Osteoblast (primary cell): ENCODE data around the gene KLF6. TPM values are rescaled to one million over a fixed set of nuclear protein-coding genes. Genes with fewer than 3 reads are reported as not detected.

ENCODE experiments used
- DNase-seq: peaks from one replicate; pipeline ENCODE4 v3.0.0; 2011; ENCODE audit warnings: low spot score, mixed read lengths; ENCODE audit not compliant: insufficient read length; ENCODE audit errors: missing footprints
- H2AFZ ChIP-seq: 2 replicates; pipeline ENCODE4 v1.6.0; 2011; ENCODE audit warnings: mild to moderate bottlenecking, low read length
- H3K27ac ChIP-seq: 2 replicates; pipeline ENCODE4 v1.5.1; 2011; ENCODE audit warnings: mild to moderate bottlenecking, low read depth, low read length, moderate library complexity
- H3K27me3 ChIP-seq: 2 replicates; pipeline ENCODE4 v1.6.0; 2012; ENCODE audit warnings: mild to moderate bottlenecking, control low read depth, inconsistent platforms, low read length, moderate library complexity; ENCODE audit not compliant: insufficient read depth
- H3K36me3 ChIP-seq: 2 replicates; pipeline ENCODE4 v1.5.1; 2011; ENCODE audit warnings: mild to moderate bottlenecking, low read length, control low read depth, moderate library complexity; ENCODE audit not compliant: insufficient read depth
- H3K4me1 ChIP-seq: 2 replicates; pipeline ENCODE4 v1.5.1; 2011; ENCODE audit warnings: mild to moderate bottlenecking, low read length, control low read depth, moderate library complexity; ENCODE audit not compliant: insufficient read depth
- H3K4me2 ChIP-seq: 2 replicates; pipeline ENCODE4 v1.6.0; 2011; ENCODE audit warnings: mild to moderate bottlenecking, low read length; ENCODE audit not compliant: insufficient read depth
- H3K4me3 ChIP-seq: fragments of 200-600 bp; sonication (generic); 3 replicates; pipeline ENCODE4 v1.5.1; 2012; ENCODE audit warnings: mild to moderate bottlenecking, low read length, inconsistent platforms; ENCODE audit not compliant: insufficient read depth
- H3K79me2 ChIP-seq: 2 replicates; pipeline ENCODE4 v1.6.0; 2012; ENCODE audit warnings: mild to moderate bottlenecking, low read length, control low read depth, inconsistent platforms; ENCODE audit not compliant: insufficient read depth
- H3K9me3 ChIP-seq: 2 replicates; pipeline ENCODE4 v1.5.1; 2011; ENCODE audit warnings: low read depth, low read length, control low read depth
- H4K20me1 ChIP-seq: 2 replicates; pipeline ENCODE4 v1.6.0; 2012; ENCODE audit warnings: mild to moderate bottlenecking, low read length, control low read depth; ENCODE audit not compliant: insufficient read depth
- total RNA-seq: library from RNA; depleted of rRNA; stranded (reverse); fragments of >200 nt; gene quantifications from 2 replicates; pipeline ENCODE4 v1.2.3, GENCODE V29; 2012
- TF ChIP-seq, protein P1 (sequence below): IDR thresholded peaks from 2 replicates; pipeline ENCODE4 v1.5.1; 2011; ENCODE audit warnings: mild to moderate bottlenecking, low read depth, low read length, moderate library complexity; ENCODE audit errors: extremely low read depth

Gene KLF6
- total RNA-seq, 1 donor = 52.1 TPM

- Histone ChIP-seq H3K4me1 (peaks cover 15% of the 10 kb centered on the region), H3K9me3 (no peaks in the 10 kb centered on the region), H4K20me1 (no peaks in the 10 kb centered on the region), H2AFZ (peak overlapping the region; percentile 88), H3K27me3 (no peaks in the 10 kb centered on the region), H3K27ac (peak overlapping the region; percentile 87), H3K36me3 (no peaks in the 10 kb centered on the region), H3K4me2 (peak overlapping the region; percentile 79), H3K4me3 (peak overlapping the region; percentile 60), H3K79me2 (no peaks in the 10 kb centered on the region)
- DNase-seq = no peak
- TF ChIP-seq, protein P1, sequence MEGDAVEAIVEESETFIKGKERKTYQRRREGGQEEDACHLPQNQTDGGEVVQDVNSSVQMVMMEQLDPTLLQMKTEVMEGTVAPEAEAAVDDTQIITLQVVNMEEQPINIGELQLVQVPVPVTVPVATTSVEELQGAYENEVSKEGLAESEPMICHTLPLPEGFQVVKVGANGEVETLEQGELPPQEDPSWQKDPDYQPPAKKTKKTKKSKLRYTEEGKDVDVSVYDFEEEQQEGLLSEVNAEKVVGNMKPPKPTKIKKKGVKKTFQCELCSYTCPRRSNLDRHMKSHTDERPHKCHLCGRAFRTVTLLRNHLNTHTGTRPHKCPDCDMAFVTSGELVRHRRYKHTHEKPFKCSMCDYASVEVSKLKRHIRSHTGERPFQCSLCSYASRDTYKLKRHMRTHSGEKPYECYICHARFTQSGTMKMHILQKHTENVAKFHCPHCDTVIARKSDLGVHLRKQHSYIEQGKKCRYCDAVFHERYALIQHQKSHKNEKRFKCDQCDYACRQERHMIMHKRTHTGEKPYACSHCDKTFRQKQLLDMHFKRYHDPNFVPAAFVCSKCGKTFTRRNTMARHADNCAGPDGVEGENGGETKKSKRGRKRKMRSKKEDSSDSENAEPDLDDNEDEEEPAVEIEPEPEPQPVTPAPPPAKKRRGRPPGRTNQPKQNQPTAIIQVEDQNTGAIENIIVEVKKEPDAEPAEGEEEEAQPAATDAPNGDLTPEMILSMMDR = no peak
Observed at GRCh38 chr10:3741688-3742461, 43.1 kb downstream of the KLF6 start.

DNA sequence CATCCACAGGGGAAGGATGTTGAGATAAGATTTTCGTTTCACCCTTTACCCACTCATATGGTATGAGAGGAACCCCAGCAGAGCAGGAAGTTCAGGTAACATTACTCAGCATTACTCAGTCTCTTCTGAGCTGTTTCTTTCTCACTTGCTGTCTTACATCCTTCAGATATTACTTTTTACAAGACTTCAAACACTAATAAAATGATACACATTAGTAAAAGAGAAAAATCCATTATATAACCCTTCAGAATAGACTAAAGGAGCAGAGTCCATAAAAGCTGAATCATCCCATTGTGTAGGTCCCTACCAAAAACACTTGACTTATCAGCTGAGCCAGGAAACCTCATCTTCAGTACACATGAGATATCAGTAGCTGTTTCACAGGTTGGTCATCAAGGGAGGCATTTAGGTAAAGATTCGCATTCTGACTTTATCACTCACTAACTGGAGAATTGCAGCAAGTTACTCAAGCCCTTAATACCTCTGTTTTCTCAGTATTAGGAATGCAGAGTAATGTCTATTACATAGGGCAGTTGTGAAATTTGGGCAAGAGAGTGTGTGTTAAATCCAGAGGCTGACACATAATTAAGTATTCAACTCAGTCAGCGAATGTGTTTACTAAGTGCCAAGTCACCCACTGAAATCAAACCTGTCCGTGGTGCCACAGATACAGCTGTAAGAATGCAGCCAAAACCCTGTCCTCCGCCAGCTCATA lies 44.7 kb downstream of the KLF6 start:
- H3K9me3 ChIP-seq = no peaks in the 10 kb centered on the region
- H4K20me1 ChIP-seq = no peaks in the 10 kb centered on the region
- TF ChIP-seq, protein P1 = no peak
- no peaks in the 10 kb centered on the region for H3K36me3 ChIP-seq
- H3K27ac ChIP-seq = no peak overlapping the region
- no peaks in the 10 kb centered on the region for H3K27me3 ChIP-seq
- peaks cover 15% of the 10 kb centered on the region for H3K4me1 ChIP-seq
- no peak for DNase-seq
- H2AFZ ChIP-seq = no peak overlapping the region
- no peak overlapping the region for H3K4me3 ChIP-seq
- no peaks in the 10 kb centered on the region for H3K79me2 ChIP-seq
- no peak overlapping the region for H3K4me2 ChIP-seq

DNA sequence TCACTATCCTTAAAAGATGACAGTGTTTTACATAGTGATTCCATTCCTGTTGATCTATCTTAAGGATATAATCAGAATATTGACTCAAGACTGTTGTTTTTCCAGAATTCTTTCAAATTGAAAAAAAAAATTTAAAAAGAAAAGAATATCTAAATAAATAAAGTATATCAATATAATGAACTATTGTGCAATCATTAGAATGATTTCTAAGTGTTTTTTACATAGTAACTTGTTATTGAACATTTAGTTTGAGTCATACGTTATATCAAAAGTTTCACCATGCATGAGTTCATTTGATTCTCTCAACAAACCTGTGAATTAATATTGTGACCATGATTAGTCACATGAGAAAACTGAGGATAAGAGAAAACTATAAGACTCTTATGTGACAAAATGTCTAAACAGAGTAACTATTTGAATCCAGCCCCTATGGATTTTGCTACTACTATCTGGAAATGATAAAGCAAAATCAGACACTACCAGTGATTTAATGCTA lies 46.1 kb downstream of the KLF6 start:
- TF ChIP-seq, protein P1 = no peak
- peaks cover 15% of the 10 kb centered on the region for H3K4me1 ChIP-seq
- DNase-seq = no peak
- no peak overlapping the region for H3K4me3 ChIP-seq
- H3K4me2 ChIP-seq = no peak overlapping the region
- no peaks in the 10 kb centered on the region for H3K9me3 ChIP-seq
- no peaks in the 10 kb centered on the region for H3K79me2 ChIP-seq
- no peaks in the 10 kb centered on the region for H3K27me3 ChIP-seq
- no peaks in the 10 kb centered on the region for H4K20me1 ChIP-seq
- no peak overlapping the region for H3K27ac ChIP-seq
- H2AFZ ChIP-seq = no peak overlapping the region
- no peaks in the 10 kb centered on the region for H3K36me3 ChIP-seq

GRCh38 chr10:3737864-3738263 lies 47.1 kb downstream of the KLF6 start:
- Histone ChIP-seq H3K4me3 (no peak overlapping the region), H3K36me3 (no peaks in the 10 kb centered on the region), H2AFZ (no peak overlapping the region), H3K27ac (no peak overlapping the region), H3K79me2 (no peaks in the 10 kb centered on the region), H3K4me2 (no peak overlapping the region), H4K20me1 (no peaks in the 10 kb centered on the region), H3K27me3 (no peaks in the 10 kb centered on the region), H3K4me1 (peaks cover 15% of the 10 kb centered on the region), H3K9me3 (no peaks in the 10 kb centered on the region)
- DNase-seq = no peak
- TF ChIP-seq, protein P1 = no peak
